GM23248 (cell line): Measurements from ENCODE around the gene CTNNA2. TPM values are rescaled to one million over a fixed set of nuclear protein-coding genes. Genes with fewer than 3 reads are reported as not detected.

Experiments used
- DNase-seq: peaks from one replicate; pipeline ENCODE4 v3.0.0-alpha.2; 2015
- H2AFZ ChIP-seq: fragments of 200-600 bp; sonication (generic); 2 replicates; pipeline ENCODE4 v1.6.1; 2016; ENCODE audit warnings: antibody characterized with exemption
- H3F3A ChIP-seq: fragments of 200-600 bp; sonication (generic); 2 replicates; pipeline ENCODE4 v1.6.1; 2016; ENCODE audit warnings: mild to moderate bottlenecking, antibody characterized with exemption, mixed run types; ENCODE audit not compliant: insufficient read depth
- H3K27ac ChIP-seq: fragments of 200-600 bp; sonication (generic); 2 replicates; pipeline ENCODE4 v1.5.1; 2016; ENCODE audit warnings: mild to moderate bottlenecking
- H3K27me3 ChIP-seq: fragments of 200-600 bp; sonication (generic); replicated peaks from 2 replicates; pipeline ENCODE4 v1.6.1; 2016; ENCODE audit warnings: mild to moderate bottlenecking; ENCODE audit not compliant: insufficient read depth
- H3K36me3 ChIP-seq: fragments of 200-600 bp; sonication (generic); 2 replicates; pipeline ENCODE4 v1.6.1; 2016; ENCODE audit warnings: low read depth, mild to moderate bottlenecking
- H3K4me1 ChIP-seq: fragments of 200-600 bp; sonication (generic); 2 replicates; pipeline ENCODE4 v1.6.1; 2016; ENCODE audit warnings: mild to moderate bottlenecking; ENCODE audit not compliant: insufficient read depth
- H3K4me2 ChIP-seq: fragments of 200-600 bp; sonication (generic); one replicate; pipeline ENCODE4 v1.6.1; 2016; ENCODE audit warnings: mild to moderate bottlenecking; ENCODE audit not compliant: unreplicated experiment
- H3K4me3 ChIP-seq: fragments of 200-600 bp; sonication (generic); 2 replicates; pipeline ENCODE4 v1.5.1; 2016; ENCODE audit warnings: mild to moderate bottlenecking
- H3K79me2 ChIP-seq: fragments of 200-600 bp; sonication (generic); 2 replicates; pipeline ENCODE4 v1.6.1; 2016; ENCODE audit warnings: mild to moderate bottlenecking; ENCODE audit not compliant: insufficient read depth
- H3K9ac ChIP-seq: fragments of 200-600 bp; sonication (generic); 2 replicates; pipeline ENCODE4 v1.6.1; 2016; ENCODE audit warnings: mild to moderate bottlenecking
- H3K9me2 ChIP-seq: fragments of 200-600 bp; sonication (generic); 2 replicates; pipeline ENCODE4 v1.6.1; 2016; ENCODE audit warnings: mixed run types, mild to moderate bottlenecking, moderate library complexity; ENCODE audit not compliant: insufficient read depth
- H3K9me3 ChIP-seq: fragments of 200-600 bp; sonication (generic); one replicate; pipeline ENCODE4 v1.6.1; 2017; ENCODE audit warnings: low read depth
- H4K20me1 ChIP-seq: fragments of 200-600 bp; sonication (generic); 2 replicates; pipeline ENCODE4 v1.6.0; 2016; ENCODE audit not compliant: insufficient read depth
- EZH2 ChIP-seq: fragments of 200-600 bp; sonication (generic); IDR thresholded peaks from 2 replicates; pipeline ENCODE4 v1.6.1; 2018; ENCODE audit warnings: antibody characterized with exemption, mild to moderate bottlenecking; ENCODE audit not compliant: insufficient read depth, poor library complexity, severe bottlenecking
- EZH2phosphoT487 ChIP-seq: fragments of 200-600 bp; sonication (generic); IDR thresholded peaks from 2 replicates; pipeline ENCODE4 v1.6.1; 2018; ENCODE audit warnings: antibody characterized with exemption, moderate library complexity, mild to moderate bottlenecking, low read depth; ENCODE audit not compliant: insufficient read depth
- WGBS, 2 experiments: methylation state at CpG; one replicate each; pipeline ENCODE4 v1.1.6; 2015 to 2017; ENCODE audit warnings: low lambda C conversion rate in 2 of 2, low coverage in 1 of 2; ENCODE audit errors: missing lambda C conversion rate in 2 of 2; 5-methylcytosine and 5-hydroxymethylcytosine counted together
- in situ Hi-C: fragments of 300-500 bp; cut with MboI; formaldehyde crosslinking; loops from 2 replicates; pipeline ENCODE4 v1.15.0; 2020
- polyA plus RNA-seq: library from polyadenylated mRNA; unstranded; fragments of >200 nt; fragmentation: Nextera tagmentation; extraction: Ambion mirVana; gene quantifications from 2 replicates; pipeline ENCODE4 v1.2.1, GENCODE V29; 2016
- total RNA-seq: library from RNA; depleted of rRNA; stranded (reverse); fragments of >200 nt; shearing (Covaris generic); gene quantifications from 2 replicates; pipeline ENCODE4 v1.2.3, GENCODE V29; 2014

Gene CTNNA2
- total and polyA plus RNA-seq, 2 experiments from 2014 or later = not detected

DNA sequence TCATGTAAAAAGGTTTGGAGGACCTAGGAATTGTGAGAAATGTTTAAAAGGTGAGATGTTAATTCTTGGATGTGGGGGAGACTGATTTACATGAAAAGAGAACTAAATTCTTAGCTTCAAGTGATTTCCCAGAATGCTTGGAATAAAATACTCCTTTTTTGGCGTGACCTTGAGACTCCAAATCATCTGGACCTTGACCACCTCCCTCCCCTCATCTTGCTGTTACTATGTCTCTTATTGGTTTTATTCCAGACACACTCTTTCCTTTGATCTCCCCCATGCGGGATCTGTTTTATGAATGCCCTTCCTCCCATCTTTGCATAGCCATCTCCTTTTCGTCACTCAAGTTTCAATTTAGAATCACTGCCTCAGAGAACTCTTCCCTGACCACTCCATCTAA is 811.7 kb downstream of the CTNNA2 start:
- H2AFZ ChIP-seq = no peak overlapping the region
- H3K4me3 ChIP-seq = no peak overlapping the region
- H3K9ac ChIP-seq = no peak overlapping the region
- H3K4me2 ChIP-seq = no peak overlapping the region
- no peaks in the 10 kb centered on the region for H3K9me3 ChIP-seq
- 0 out of 2 replicates have a peak, but pooled peaks cover 7% of the 10 kb centered on the region for H3K27me3 ChIP-seq
- H4K20me1 ChIP-seq = no peaks in the 10 kb centered on the region
- H3K27ac ChIP-seq = no peak overlapping the region
- no peaks in the 10 kb centered on the region for H3F3A ChIP-seq
- no peak for TF ChIP-seq EZH2phosphoT487
- no peak for TF ChIP-seq EZH2
- H3K79me2 ChIP-seq = no peaks in the 10 kb centered on the region
- no peaks in the 10 kb centered on the region for H3K36me3 ChIP-seq
- no peaks in the 10 kb centered on the region for H3K4me1 ChIP-seq
- no peaks in the 10 kb centered on the region for H3K9me2 ChIP-seq
- in situ Hi-C loops = no loop called here
- DNase-seq = no peak
- WGBS, 2 experiments = 29 to 36% methylated on average over 3 of the region's 3 CpGs

DNA sequence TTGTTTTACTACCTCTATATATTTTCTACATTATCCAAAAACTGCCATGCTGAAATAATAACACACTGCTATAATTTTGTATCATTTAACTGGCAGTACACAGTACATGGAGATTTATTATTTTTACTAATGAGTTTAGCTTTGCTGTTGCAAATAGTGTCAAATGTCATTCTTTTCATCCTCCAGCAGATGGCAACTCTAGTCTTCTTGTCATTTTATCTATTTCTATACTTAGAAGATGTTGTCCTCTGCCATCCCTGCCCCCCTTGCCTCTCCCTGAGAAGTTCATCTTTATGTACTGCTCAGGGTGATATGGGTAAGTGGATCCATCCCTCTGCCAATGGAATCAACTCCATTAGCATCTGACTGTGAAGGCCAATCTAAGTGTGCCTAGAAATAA is 813.4 kb downstream of the CTNNA2 start:
- Histone ChIP-seq H3K27ac (no peak overlapping the region), H4K20me1 (no peaks in the 10 kb centered on the region), H3F3A (no peaks in the 10 kb centered on the region), H3K9me2 (no peaks in the 10 kb centered on the region), H3K4me2 (no peak overlapping the region), H3K4me3 (no peak overlapping the region), H3K79me2 (no peaks in the 10 kb centered on the region), H3K27me3 (0 out of 2 replicates have a peak, but pooled peaks cover 7% of the 10 kb centered on the region), H3K9ac (no peak overlapping the region), H2AFZ (no peak overlapping the region), H3K36me3 (no peaks in the 10 kb centered on the region), H3K4me1 (no peaks in the 10 kb centered on the region), H3K9me3 (no peaks in the 10 kb centered on the region)
- TF ChIP-seq EZH2 = no peak
- no peak for TF ChIP-seq EZH2phosphoT487
- peak; percentile 44 for DNase-seq
- in situ Hi-C loops = no loop called here

DNA sequence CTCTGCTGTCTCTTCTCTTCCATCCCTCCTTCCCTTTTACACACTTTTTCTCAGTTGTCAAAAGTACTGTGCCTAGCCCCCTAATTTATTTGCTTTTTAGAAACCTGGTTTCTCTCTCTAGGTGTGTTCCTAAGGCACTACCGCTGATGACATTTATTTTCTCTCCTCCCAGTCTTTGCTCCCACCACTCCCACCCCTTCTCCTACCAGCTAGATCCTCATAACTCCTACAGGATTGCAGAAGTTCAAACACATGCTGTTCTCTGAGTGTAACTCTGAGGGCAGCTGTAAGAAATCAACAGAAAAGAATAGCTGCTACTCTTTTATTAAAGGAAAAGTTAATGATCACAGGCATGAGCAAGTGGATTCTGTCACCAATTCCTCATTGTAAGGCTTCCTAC is 814.0 kb downstream of the CTNNA2 start:
- TF ChIP-seq EZH2phosphoT487 (no peak), EZH2 (no peak)
- Histone ChIP-seq H3K9me2 (no peaks in the 10 kb centered on the region), H4K20me1 (no peaks in the 10 kb centered on the region), H3K27ac (no peak overlapping the region), H3K36me3 (no peaks in the 10 kb centered on the region), H3F3A (no peaks in the 10 kb centered on the region), H3K4me3 (no peak overlapping the region), H3K79me2 (no peaks in the 10 kb centered on the region), H2AFZ (no peak overlapping the region), H3K4me2 (no peak overlapping the region), H3K9me3 (no peaks in the 10 kb centered on the region), H3K9ac (no peak overlapping the region), H3K4me1 (no peaks in the 10 kb centered on the region), H3K27me3 (0 out of 2 replicates have a peak, but pooled peaks cover 7% of the 10 kb centered on the region)
- DNase-seq = no peak
- 40 to 44% methylated on average over 1 of the region's 1 CpG for WGBS, 2 experiments
- in situ Hi-C loops = no loop called here

DNA sequence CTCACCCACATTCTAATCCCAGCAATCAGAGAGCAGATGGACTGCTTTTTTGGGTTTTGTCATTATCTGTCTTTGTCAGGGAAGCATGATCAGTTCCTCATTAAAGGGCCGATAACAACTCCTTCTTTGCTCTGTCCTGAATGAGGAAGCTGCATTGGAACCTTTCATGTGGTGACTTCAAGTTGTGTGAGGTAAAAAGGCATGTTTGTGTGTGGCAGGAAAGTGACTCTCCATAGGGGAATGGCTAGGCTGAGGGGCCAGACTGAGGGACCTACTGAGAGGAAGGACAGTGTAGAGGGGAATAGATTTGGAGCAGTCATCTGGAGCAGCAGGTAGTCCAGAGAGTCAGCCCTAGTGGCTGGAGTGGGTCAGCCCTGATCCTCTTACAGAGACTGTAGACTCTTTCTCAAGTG is 815.3 kb downstream of the CTNNA2 start:
- no peaks in the 10 kb centered on the region for H3K4me1 ChIP-seq
- no peak overlapping the region for H2AFZ ChIP-seq
- WGBS, 2 experiments = 32 to 38% methylated on average over 1 of the region's 1 CpG

DNA sequence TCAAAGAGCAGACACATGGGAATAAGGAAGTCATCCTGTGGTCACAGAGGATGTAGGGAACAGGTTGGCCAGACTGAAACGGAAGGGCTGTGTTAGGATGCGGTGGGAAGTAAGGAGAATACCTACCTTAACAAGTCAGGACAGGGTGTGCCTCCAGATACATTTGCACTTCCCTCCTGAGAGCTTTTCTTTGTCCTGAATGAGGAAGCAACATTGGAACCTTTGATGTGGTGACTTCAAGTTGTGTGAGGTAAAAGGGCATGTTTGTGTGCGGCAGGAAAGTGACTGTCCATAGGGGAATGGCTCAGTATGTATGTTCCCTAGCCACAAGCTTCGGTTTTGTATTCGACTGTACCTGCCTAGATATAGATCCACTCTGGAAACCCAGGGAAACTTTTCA is 816.6 kb downstream of the CTNNA2 start:
- 31 to 35% methylated on average over 5 of the region's 5 CpGs for WGBS, 2 experiments
- H3K79me2 ChIP-seq = no peaks in the 10 kb centered on the region
- H3K4me1 ChIP-seq = no peaks in the 10 kb centered on the region
- TF ChIP-seq EZH2 (no peak), EZH2phosphoT487 (no peak)
- no peaks in the 10 kb centered on the region for H3K36me3 ChIP-seq
- H3K4me2 ChIP-seq = no peak overlapping the region
- no peaks in the 10 kb centered on the region for H3K27me3 ChIP-seq
- no peak overlapping the region for H3K9ac ChIP-seq
- H3K9me3 ChIP-seq = no peaks in the 10 kb centered on the region
- no peaks in the 10 kb centered on the region for H3F3A ChIP-seq
- H4K20me1 ChIP-seq = no peaks in the 10 kb centered on the region
- in situ Hi-C loops = no loop called here
- no peak for DNase-seq
- no peaks in the 10 kb centered on the region for H3K9me2 ChIP-seq
- H2AFZ ChIP-seq = no peak overlapping the region
- no peak overlapping the region for H3K27ac ChIP-seq
- no peak overlapping the region for H3K4me3 ChIP-seq

More for the DNA sequence above, 815.3 kb downstream of the CTNNA2 start:
- Histone ChIP-seq H3F3A (no peaks in the 10 kb centered on the region), H4K20me1 (no peaks in the 10 kb centered on the region), H3K36me3 (no peaks in the 10 kb centered on the region), H3K27ac (no peak overlapping the region), H3K4me2 (no peak overlapping the region), H3K27me3 (0 out of 2 replicates have a peak, but pooled peaks cover 7% of the 10 kb centered on the region), H3K9me3 (no peaks in the 10 kb centered on the region), H3K4me3 (no peak overlapping the region), H3K9ac (no peak overlapping the region), H3K9me2 (no peaks in the 10 kb centered on the region), H3K79me2 (no peaks in the 10 kb centered on the region)
- no peak for TF ChIP-seq EZH2
- TF ChIP-seq EZH2phosphoT487 = no peak
- in situ Hi-C loops = no loop called here
- DNase-seq = no peak
